CD8-positive, alpha-beta memory T cell (primary cell): ENCODE measurements around the gene SCYGR7. TPM values are rescaled to one million over a fixed set of nuclear protein-coding genes. Genes with fewer than 3 reads are reported as not detected.
"Not testable (repeated sequence)": the region's sequence is repeated elsewhere in the genome, so short reads cannot be mapped to it uniquely, and the experiment has no call there.

Experiments used
- CTCF ChIA-PET: fragments of 350-600 bp; sonication (Branson Sonifier 250); formaldehyde crosslinking; loops from one replicate; lab custom pipeline; 2021; ENCODE audit warnings: antibody characterized with exemption; lab: Charles Lee
- POLR2A ChIA-PET: fragments of 350-600 bp; sonication (Branson Sonifier 250); formaldehyde crosslinking; loops from one replicate; lab custom pipeline; 2021; ENCODE audit warnings: antibody characterized with exemption; lab: Charles Lee
- DNase-seq, 5 donors: peaks; one replicate each; pipeline versions ENCODE4 v3.0.0 to v3.0.0-alpha.2; 2020 to 2022; ENCODE audit warnings: mixed read lengths in 1 of 5
- H3K27ac ChIP-seq: one replicate; pipeline ENCODE4 v1.7.0; 2013; ENCODE audit warnings: low read depth, mild to moderate bottlenecking, low read length, moderate library complexity
- H3K27me3 ChIP-seq: 2 replicates; pipeline ENCODE4 v1.7.0; 2013; ENCODE audit warnings: low read length, mild to moderate bottlenecking; ENCODE audit not compliant: insufficient read depth, poor library complexity, severe bottlenecking
- H3K36me3 ChIP-seq: 2 replicates; pipeline ENCODE4 v1.7.0; 2013; ENCODE audit warnings: mild to moderate bottlenecking, low read length, moderate library complexity; ENCODE audit not compliant: insufficient read depth
- H3K4me1 ChIP-seq: 2 replicates; pipeline ENCODE4 v1.7.0; 2013; ENCODE audit warnings: mild to moderate bottlenecking, low read length, moderate library complexity; ENCODE audit not compliant: insufficient read depth
- H3K4me3 ChIP-seq: 2 replicates; pipeline ENCODE4 v1.7.0; 2013; ENCODE audit warnings: mild to moderate bottlenecking, low read length
- H3K9me3 ChIP-seq: 2 replicates; pipeline ENCODE4 v1.7.0; 2013; ENCODE audit warnings: mild to moderate bottlenecking, low read length
- H3K27ac Mint-ChIP-seq, 8 donors: one replicate each; pipeline ENCODE4 v1.8.0; 2020 to 2021; ENCODE audit warnings: mixed read lengths in 8 of 8, mild to moderate bottlenecking in 6 of 8, inconsistent platforms in 3 of 8, moderate library complexity in 3 of 8
- H3K27me3 Mint-ChIP-seq, 2 donors: one replicate each; pipeline ENCODE4 v1.8.0; 2020 to 2021; ENCODE audit warnings: mixed read lengths in 2 of 2, mild to moderate bottlenecking in 1 of 2, moderate library complexity in 1 of 2
- H3K36me3 Mint-ChIP-seq, 3 donors: one replicate each; pipeline ENCODE4 v1.8.0; 2020 to 2021; ENCODE audit warnings: mixed read lengths in 3 of 3, inconsistent platforms in 1 of 3, mild to moderate bottlenecking in 1 of 3
- H3K4me1 Mint-ChIP-seq, 3 donors: one replicate each; pipeline ENCODE4 v1.8.0; 2020 to 2021; ENCODE audit warnings: mixed read lengths in 3 of 3, inconsistent platforms in 1 of 3, mild to moderate bottlenecking in 1 of 3
- H3K4me3 Mint-ChIP-seq, 7 donors: one replicate each; pipeline ENCODE4 v1.8.0; 2020 to 2021; ENCODE audit warnings: mixed read lengths in 7 of 7, mild to moderate bottlenecking in 6 of 7, moderate library complexity in 4 of 7, inconsistent platforms in 2 of 7
- H3K9me3 Mint-ChIP-seq, 5 donors: one replicate each; pipeline ENCODE4 v1.8.0; 2020 to 2022; ENCODE audit warnings: mixed read lengths in 5 of 5, mild to moderate bottlenecking in 3 of 5, moderate library complexity in 2 of 5, inconsistent platforms in 1 of 5
- polyA plus RNA-seq: library from polyadenylated mRNA; unstranded; fragments of 300-500 nt; fragmentation: Illumina TruSeq; gene quantifications from one replicate; pipeline ENCODE4 v1.2.3, GENCODE V29; 2021
- total RNA-seq, 2 experiments: library from RNA; stranded (reverse); gene quantifications; one replicate each; pipeline ENCODE4 v1.2.3, GENCODE V29; 2021

SCYGR7 gene
- total and polyA plus RNA-seq, 3 experiments from 2014 or later = not detected

- H3K9me3 Mint-ChIP-seq = peaks cover 0 to 7% (median 0%) of the 10 kb centered on the region in 5 donors
- H3K4me1 Mint-ChIP-seq = no peaks in the 10 kb centered on the region
- no peak overlapping the region for H3K27ac ChIP-seq
- H3K9me3 ChIP-seq = no peaks in the 10 kb centered on the region
- no peaks in the 10 kb centered on the region for H3K4me1 ChIP-seq
- no peaks in the 10 kb centered on the region for H3K36me3 Mint-ChIP-seq
- no peak overlapping the region for H3K27ac Mint-ChIP-seq
- peaks cover 8 to 27% of the 10 kb centered on the region in 2 donors for H3K27me3 Mint-ChIP-seq
- no peak overlapping the region for H3K4me3 ChIP-seq
- ChIA-PET CTCF (no interaction called here), POLR2A (no interaction called here)
- H3K4me3 Mint-ChIP-seq = no peak overlapping the region
- H3K36me3 ChIP-seq = no peaks in the 10 kb centered on the region
- no peak for DNase-seq
- H3K27me3 ChIP-seq = no peaks in the 10 kb centered on the region
Measured at GRCh38 chr2:227707390-227707789, 20.7 kb upstream of the SCYGR7 start.

GRCh38 chr2:227710986-227711385 is 17.1 kb upstream of the SCYGR7 start:
- Mint-ChIP-seq H3K27me3 (peaks cover 6 to 7% of the 10 kb centered on the region in 2 donors), H3K9me3 (no peaks in the 10 kb centered on the region), H3K4me1 (no peaks in the 10 kb centered on the region), H3K27ac (no peak overlapping the region), H3K4me3 (no peak overlapping the region), H3K36me3 (no peaks in the 10 kb centered on the region)
- ChIA-PET POLR2A (no interaction called here), CTCF (no interaction called here)
- no peak overlapping the region for H3K4me3 ChIP-seq
- no peaks in the 10 kb centered on the region for H3K36me3 ChIP-seq
- no peak overlapping the region for H3K27ac ChIP-seq
- H3K4me1 ChIP-seq = no peaks in the 10 kb centered on the region
- no peaks in the 10 kb centered on the region for H3K9me3 ChIP-seq
- DNase-seq = no peak
- H3K27me3 ChIP-seq = no peaks in the 10 kb centered on the region

- no peak for DNase-seq
- Histone ChIP-seq H3K4me1 (no peaks in the 10 kb centered on the region), H3K9me3 (no peaks in the 10 kb centered on the region), H3K27me3 (no peaks in the 10 kb centered on the region), H3K36me3 (no peaks in the 10 kb centered on the region), H3K27ac (no peak overlapping the region), H3K4me3 (no peak overlapping the region)
- CTCF ChIA-PET = no interaction called here
- POLR2A ChIA-PET = no interaction called here
- no peaks in the 10 kb centered on the region for H3K36me3 Mint-ChIP-seq
- H3K27me3 Mint-ChIP-seq = peaks cover 18% of the 10 kb centered on the region in 2 donors
- no peak overlapping the region for H3K27ac Mint-ChIP-seq
- no peak overlapping the region for H3K4me3 Mint-ChIP-seq
- peaks cover 0 to 3% (median 2%) of the 10 kb centered on the region in 3 donors for H3K4me1 Mint-ChIP-seq
- H3K9me3 Mint-ChIP-seq = no peaks in the 10 kb centered on the region
Measured at GRCh38 chr2:227713291-227713690, 14.8 kb upstream of the SCYGR7 start.

GRCh38 chr2:227716501-227716900 is 11.6 kb upstream of the SCYGR7 start:
- Histone ChIP-seq H3K4me1 (no peaks in the 10 kb centered on the region), H3K4me3 (no peak overlapping the region), H3K36me3 (no peaks in the 10 kb centered on the region), H3K27me3 (no peaks in the 10 kb centered on the region), H3K27ac (no peak overlapping the region), H3K9me3 (no peaks in the 10 kb centered on the region)
- ChIA-PET CTCF (no interaction called here), POLR2A (no interaction called here)
- H3K36me3 Mint-ChIP-seq = no peaks in the 10 kb centered on the region
- DNase-seq = no peak
- peaks cover 0 to 3% (median 2%) of the 10 kb centered on the region in 3 donors for H3K4me1 Mint-ChIP-seq
- H3K27me3 Mint-ChIP-seq = peaks cover 22 to 24% of the 10 kb centered on the region in 2 donors
- H3K27ac Mint-ChIP-seq = no peak overlapping the region
- no peaks in the 10 kb centered on the region for H3K9me3 Mint-ChIP-seq
- no peak overlapping the region for H3K4me3 Mint-ChIP-seq

DNA sequence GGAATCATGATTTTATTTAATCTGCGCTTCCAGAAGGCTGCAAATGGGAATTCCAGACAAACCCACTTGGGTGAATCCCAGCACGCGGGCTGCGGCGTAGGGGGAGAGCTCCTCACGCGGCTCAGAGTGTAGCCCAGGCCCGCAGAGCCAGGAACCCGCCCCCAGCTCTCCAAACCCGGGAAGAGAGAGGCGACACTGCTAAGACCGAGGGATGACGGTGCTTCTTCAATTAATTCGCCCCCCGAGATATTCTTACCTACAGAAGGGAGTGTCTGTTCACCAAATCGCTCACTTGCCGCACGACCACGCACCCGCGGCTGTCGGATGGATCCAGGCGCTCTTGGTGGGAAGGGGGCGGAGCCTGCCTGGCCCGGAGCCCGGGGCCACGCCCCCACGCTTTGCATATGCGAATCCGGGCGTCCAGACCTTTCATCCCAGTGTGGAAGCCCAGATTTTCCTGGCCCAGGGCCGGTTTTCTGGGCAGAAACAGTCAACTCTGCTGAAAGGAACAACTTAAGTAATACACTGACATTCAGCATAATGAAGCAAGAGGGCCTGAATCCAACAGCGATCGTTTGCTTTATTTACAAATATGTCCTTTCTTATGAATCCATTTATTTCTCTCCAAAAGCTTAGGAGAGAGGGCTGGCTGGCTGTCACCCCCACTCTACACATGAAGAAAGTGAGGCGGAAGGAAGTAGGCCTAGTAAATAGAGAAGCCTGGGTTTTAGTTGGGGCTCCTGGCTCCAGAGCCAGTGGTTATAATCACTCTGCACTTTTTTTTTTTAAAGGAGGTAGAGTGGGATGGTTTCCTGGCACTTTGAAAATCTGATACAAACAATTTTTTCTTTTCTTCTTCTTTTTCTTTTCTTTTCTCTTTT is 10.2 kb upstream of the SCYGR7 start, which contains the start of gene SLC19A3:
Gene SLC19A3 (minus strand): TSS at position 342 of the 881 bp plus-strand sequence. CDS start 15,710 bp downstream, outside the sequence.
- no peaks in the 10 kb centered on the region for H3K36me3 Mint-ChIP-seq
- H3K4me1 Mint-ChIP-seq = peaks cover 0 to 3% (median 2%) of the 10 kb centered on the region in 3 donors
- H3K9me3 Mint-ChIP-seq = no peaks in the 10 kb centered on the region
- POLR2A ChIA-PET = no interaction called here
- Histone ChIP-seq H3K4me1 (no peaks in the 10 kb centered on the region), H3K27ac (no peak within 1 kb of the TSS), H3K36me3 (no peaks in the 10 kb centered on the region), H3K4me3 (no peak within 1 kb of the TSS), H3K9me3 (no peaks in the 10 kb centered on the region), H3K27me3 (no peaks in the 10 kb centered on the region)
- CTCF ChIA-PET = no interaction called here
- no peak within 1 kb of the TSS for H3K27ac Mint-ChIP-seq
- peak within 1 kb of the TSS in 1 of 7 donors; percentile 10 for H3K4me3 Mint-ChIP-seq
- DNase-seq = no peak
- peaks cover 22 to 37% of the 10 kb centered on the region in 2 donors for H3K27me3 Mint-ChIP-seq

- Mint-ChIP-seq H3K4me1 (peaks cover 0 to 3% (median 2%) of the 10 kb centered on the region in 3 donors), H3K4me3 (no peak overlapping the region), H3K27me3 (peaks cover 23 to 44% of the 10 kb centered on the region in 2 donors), H3K9me3 (no peaks in the 10 kb centered on the region), H3K36me3 (no peaks in the 10 kb centered on the region), H3K27ac (no peak overlapping the region)
- no peak overlapping the region for H3K27ac ChIP-seq
- H3K4me1 ChIP-seq = no peaks in the 10 kb centered on the region
- CTCF ChIA-PET = no interaction called here
- H3K9me3 ChIP-seq = no peaks in the 10 kb centered on the region
- H3K27me3 ChIP-seq = no peaks in the 10 kb centered on the region
- POLR2A ChIA-PET = no interaction called here
- DNase-seq = no peak
- no peak overlapping the region for H3K4me3 ChIP-seq
- H3K36me3 ChIP-seq = no peaks in the 10 kb centered on the region
Measured at GRCh38 chr2:227719641-227720040, 8.5 kb upstream of the SCYGR7 start.

GRCh38 chr2:227720680-227721079 is 7.5 kb upstream of the SCYGR7 start:
- DNase-seq = no peak
- no peaks in the 10 kb centered on the region for H3K36me3 ChIP-seq
- H3K9me3 Mint-ChIP-seq = no peaks in the 10 kb centered on the region
- H3K36me3 Mint-ChIP-seq = no peaks in the 10 kb centered on the region
- no peak overlapping the region for H3K27ac Mint-ChIP-seq
- H3K4me1 Mint-ChIP-seq = peaks cover 0 to 3% (median 2%) of the 10 kb centered on the region in 3 donors
- no peak overlapping the region for H3K4me3 Mint-ChIP-seq
- ChIA-PET CTCF (no interaction called here), POLR2A (no interaction called here)
- H3K27me3 ChIP-seq = no peaks in the 10 kb centered on the region
- H3K4me3 ChIP-seq = no peak overlapping the region
- H3K27me3 Mint-ChIP-seq = peaks cover 23 to 44% of the 10 kb centered on the region in 2 donors
- H3K9me3 ChIP-seq = no peaks in the 10 kb centered on the region
- H3K27ac ChIP-seq = no peak overlapping the region
- H3K4me1 ChIP-seq = no peaks in the 10 kb centered on the region

DNA sequence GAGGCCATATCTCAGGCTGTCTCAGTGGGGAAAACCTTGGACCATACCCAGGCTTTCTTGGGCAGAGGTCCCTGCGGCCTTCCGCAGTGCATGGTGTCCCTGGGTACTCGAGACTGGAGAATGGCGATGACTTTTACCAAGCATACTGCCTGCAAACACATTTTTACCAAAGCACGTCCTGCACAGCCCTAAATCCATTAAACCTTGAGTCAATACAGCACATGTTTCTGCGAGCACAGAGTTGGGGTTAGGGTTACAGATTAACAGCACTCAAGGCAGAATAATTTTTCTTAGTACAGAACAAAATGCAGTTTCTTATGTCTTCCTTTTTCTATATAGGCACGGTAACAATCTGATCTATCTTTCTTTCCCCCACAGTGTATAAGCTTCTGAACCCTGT is 5.3 kb upstream of the SCYGR7 start:
- peaks cover 14 to 38% of the 10 kb centered on the region in 2 donors for H3K27me3 Mint-ChIP-seq
- H3K4me1 Mint-ChIP-seq, H3K27ac Mint-ChIP-seq, H3K36me3 ChIP-seq, H3K27me3 ChIP-seq, H3K4me3 Mint-ChIP-seq, CTCF ChIA-PET, POLR2A ChIA-PET, DNase-seq, H3K9me3 Mint-ChIP-seq, H3K4me1 ChIP-seq, H3K27ac ChIP-seq, H3K4me3 ChIP-seq, H3K36me3 Mint-ChIP-seq, H3K9me3 ChIP-seq: not testable (repeated sequence)
